ENCODE measurements around the gene CYRIA.

Gene CYRIA

GRCh38 chr2:16649353-16650286, 16.0 kb downstream of the CYRIA start:
- FAIRE-seq = no peak

- no peak for FAIRE-seq
Measured at GRCh38 chr2:16647992-16648617, 17.5 kb downstream of the CYRIA start.

DNA sequence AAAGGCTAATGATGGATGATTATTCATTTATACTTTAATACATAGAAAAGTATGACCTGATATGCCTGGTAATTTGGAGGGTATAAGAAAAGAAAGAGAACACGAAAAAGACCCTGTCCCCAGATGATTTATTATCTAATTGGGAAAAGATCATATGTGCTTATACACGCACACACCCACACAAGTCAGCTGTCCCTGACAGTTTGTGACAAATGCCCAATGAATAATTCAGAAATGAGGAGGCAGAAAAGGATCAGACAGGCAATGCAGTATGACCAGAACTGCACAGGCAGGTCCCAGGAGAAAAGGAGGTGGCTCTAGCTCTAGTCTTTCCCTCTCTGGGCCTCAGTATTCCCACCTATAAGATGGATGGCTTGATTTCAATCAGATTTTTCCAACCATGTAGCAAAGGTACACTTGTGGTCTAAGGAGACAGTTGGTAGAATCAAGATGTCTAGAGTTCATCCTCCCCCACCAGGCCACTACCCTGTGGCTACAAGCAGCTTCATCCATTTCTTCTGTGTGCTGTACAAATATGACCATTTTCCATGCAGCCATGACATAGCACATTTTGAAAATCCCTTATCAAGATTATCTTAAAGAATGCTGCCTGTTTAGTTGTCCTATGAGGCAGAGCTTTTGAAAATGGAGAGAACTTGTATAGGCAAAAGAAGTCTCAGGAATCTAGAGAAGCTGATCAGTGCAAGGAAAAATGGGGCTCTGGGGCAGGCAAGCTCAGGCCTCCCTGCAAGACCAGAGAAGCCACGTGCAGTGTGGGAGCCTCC, 19.7 kb downstream of the CYRIA start:
- no peak for FAIRE-seq

DNA sequence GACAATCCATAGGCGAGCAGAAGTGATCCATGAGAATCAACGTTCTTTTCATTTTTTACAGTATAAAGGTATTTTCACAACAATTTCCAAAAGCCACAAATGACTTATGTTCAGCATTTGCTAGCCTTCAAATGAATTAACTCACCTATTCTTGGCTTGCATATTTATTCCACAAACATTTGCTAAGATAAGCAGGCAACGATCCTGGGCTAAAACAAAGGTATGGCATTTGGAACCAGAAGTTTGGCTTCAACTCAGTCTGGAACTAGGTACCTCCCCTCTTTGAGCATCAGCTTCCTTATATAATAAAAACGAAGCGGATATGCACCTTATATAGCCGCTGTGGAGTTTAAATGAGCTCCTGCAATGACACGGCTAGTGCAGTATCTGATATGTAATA, 20.5 kb downstream of the CYRIA start:
- no peak for FAIRE-seq

GRCh38 chr2:16644221-16644925, 21.3 kb downstream of the CYRIA start:
- FAIRE-seq = no peak

DNA sequence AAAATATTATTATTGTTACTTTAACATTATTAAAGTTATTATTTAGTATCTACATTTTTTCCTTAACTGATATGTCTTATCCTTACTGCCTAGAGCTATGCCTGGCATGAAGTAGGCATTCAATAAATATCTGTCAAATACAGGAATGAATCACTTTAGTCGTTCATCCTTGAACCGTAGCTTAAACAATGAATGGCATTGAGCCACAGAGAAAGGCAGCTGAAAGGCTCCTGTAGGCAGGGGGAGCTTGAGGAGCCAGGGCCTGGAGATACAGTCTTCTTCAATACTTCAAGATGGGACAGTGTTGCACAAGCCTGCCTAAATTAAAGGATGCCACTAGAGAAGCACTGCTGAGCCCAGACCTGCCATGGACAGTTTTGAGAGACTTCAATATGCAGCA, 22.5 kb downstream of the CYRIA start:
- FAIRE-seq = no peak

DNA sequence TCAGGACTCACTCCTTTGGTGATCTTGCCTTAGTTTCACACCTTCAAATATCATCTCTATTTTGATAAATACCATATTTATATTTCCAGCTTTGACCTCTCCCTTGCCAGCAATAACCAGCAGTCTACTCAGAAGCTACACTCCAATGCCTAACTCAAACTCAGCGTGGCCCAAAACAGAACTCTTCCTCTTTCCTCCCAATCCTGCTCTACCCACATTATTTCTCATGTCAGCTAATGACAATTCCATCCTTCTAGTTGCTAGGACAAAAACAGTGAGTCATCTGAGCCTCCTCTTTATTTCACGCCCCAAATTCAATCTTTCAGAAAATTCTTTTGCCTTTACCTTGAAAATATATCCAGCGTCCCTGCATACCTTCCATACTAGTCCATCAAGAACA, 23.5 kb downstream of the CYRIA start:
- no peak for FAIRE-seq

GRCh38 chr2:16641509-16641908, 24.1 kb downstream of the CYRIA start:
- no peak for FAIRE-seq

DNA sequence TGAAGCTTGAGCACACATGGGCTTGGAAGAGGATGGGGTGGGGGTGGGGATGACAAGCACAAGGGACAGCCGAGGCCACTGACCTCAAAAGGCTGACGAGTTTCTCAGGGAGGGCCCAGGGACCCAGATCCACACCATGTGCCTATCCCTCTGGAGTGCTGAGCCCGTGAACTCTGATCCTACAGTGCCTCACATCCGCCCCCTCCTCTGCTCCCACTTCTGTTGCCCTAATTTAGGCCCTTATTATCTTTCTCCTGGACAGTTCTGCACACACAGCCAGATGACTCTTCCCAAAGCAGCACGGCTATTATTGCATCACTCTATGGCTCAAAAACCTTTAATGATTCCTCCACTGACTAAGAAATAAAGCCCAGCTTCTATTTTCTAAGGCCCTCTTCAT, 24.8 kb downstream of the CYRIA start:
- FAIRE-seq = no peak

GRCh38 chr2:16640001-16640700, 25.5 kb downstream of the CYRIA start:
- no peak for FAIRE-seq

DNA sequence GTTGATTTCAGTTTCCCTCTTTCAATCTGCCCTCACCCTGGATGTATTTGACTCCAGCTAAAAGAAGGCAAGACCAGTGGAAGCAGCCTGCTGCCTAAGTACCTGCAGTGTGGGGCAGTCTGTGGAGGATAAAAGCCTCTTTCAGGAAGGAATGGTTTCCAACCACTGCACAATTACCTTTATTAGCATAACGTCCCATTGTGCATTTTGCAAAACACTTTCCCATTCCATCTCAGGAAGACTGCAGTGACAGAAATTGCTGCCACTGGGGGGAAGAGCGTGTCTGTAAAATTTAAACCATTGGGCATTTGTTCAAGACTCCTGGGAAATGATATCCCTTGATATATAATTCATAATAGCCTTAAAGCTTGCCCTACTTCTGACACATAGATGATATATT, 26.2 kb downstream of the CYRIA start:
- no peak for FAIRE-seq

DNA sequence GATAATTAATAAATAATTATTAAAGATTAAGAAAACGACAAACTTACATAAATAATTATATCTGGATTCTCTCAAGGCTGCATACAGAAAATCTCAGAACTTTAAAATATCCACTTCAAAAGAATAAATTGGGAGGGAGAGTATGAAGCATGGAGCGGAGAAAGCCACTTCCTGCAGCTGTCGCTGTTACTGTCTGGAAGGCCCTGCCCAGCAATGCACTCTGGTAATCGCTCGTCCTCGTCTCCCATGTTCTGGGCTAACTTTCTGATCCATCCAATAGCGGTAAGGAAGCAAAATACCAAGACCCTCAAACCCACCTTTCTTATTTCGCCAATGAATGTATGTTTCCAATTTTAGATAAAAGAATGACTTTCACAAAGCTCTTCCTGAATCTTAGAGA, 26.7 kb downstream of the CYRIA start:
- FAIRE-seq = no peak

DNA sequence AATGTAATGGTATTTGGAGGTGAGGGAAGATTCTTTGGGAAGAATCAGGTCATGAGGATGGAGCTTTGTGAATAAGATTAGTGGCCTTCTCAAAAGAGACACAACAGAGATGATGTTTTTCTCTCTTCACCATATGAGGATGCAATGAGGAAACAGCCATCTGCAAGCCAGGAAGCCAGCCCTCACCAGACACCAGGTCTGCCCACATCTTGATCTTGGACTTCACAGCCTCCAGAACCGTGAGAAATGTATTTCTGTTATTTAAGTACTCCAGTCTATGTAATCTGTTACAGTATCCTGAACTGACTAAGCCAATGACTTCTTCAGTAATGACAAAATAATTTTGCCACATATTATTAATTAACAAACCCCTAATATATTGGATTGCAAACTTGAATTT, 28.3 kb downstream of the CYRIA start:
- no peak for FAIRE-seq

GRCh38 chr2:16635791-16636699, 29.6 kb downstream of the CYRIA start:
- FAIRE-seq = no peak

GRCh38 chr2:16633621-16634430, 31.8 kb downstream of the CYRIA start:
- FAIRE-seq = no peak

- FAIRE-seq = no peak
Measured at GRCh38 chr2:16632598-16632997, 33.0 kb downstream of the CYRIA start.

DNA sequence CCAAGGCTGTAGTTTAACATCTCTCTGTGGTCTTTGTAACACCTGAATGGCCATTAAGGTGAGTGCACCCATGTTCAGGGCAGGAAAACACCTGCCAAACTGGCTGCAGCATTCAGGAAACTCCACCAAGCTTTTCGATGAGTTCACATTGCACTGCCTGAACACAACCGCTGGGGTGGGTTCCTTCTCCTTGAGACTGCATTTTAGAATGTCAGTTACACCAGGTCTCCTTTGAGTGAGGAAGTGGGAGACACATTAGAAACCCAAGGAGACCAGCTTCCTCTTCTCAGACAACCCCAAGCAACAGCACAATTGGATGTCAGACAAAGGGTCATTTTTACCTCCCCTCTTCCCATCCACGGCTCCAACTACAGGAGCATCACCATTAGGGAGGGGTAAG, 35.2 kb downstream of the CYRIA start:
- no peak for FAIRE-seq

DNA sequence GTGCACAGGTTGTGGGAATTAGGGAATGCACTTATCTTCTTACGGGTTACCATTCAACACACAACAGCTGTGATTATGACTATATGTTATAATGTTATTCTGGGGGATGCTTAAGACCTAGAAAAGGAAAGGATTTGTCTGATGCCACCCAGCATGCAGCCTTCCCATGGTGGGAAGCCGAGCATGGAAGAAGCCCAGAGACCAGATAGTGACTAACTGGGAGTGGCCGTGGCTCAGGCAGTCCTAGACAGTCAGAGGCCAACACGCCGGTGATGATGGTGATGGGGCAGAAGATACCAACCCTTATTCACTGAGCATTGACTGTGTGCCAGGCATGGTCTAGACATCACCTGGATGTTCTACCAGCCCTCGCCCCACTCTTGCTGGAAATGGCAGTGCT, 35.9 kb downstream of the CYRIA start:
- no peak for FAIRE-seq

DNA sequence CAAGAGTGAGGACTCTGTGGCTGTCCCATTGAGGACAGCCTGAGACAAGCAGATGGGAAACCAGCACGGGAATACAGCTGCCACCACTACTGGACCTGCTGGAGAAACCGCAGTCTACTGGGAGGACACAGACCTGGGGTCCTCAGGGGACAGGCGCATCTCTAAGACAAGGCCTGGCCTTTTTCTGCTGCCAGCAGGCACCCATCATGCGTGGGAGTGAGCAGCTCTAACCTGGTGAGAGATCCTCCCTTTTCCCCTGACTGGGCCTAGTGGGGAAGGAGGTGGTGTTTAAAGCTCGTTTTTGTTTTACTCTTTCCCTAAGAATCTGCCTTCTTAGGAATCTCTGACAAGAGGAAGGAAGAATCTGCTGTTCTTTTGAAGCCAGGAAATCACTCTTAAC, 36.6 kb downstream of the CYRIA start:
- FAIRE-seq = no peak

DNA sequence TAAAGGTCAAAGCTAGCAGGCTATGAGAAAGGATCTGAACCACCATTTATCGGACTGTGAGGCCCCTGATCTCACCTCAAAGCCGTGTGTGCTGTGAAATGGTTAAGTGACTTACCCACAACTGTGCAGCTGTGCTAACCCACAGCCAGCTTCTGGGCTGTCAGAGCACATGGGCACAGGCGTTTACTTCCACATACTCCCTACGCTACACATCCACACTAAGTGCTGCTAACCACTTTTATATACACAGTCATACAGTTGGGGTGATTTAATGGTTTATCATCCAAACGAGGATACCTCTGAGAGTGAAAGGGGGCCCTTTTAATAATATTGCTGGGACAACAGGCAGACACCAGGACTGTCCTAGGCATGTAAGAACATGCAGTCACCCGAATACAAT, 37.3 kb downstream of the CYRIA start:
- FAIRE-seq = no peak

Data from G401.6 (cell line).